Choroid plexus epithelial cell (primary cell): ENCODE results near the gene MED13.

Source experiments
- DNase-seq: peaks from one replicate; pipeline ENCODE4 v3.0.0-alpha.2; 2010; ENCODE audit warnings: low read depth
- H3K4me3 ChIP-seq: 2 replicates; pipeline ENCODE4 v1.5.1; 2011; ENCODE audit warnings: low read depth, mild to moderate bottlenecking, control low read depth, low read length, moderate library complexity
- CTCF ChIP-seq: conservative IDR thresholded peaks from 2 replicates; pipeline ENCODE4 v1.5.1; 2011; ENCODE audit warnings: low read depth, mild to moderate bottlenecking, control low read depth, inconsistent platforms, low read length, moderate library complexity

Gene MED13

GRCh38 chr17:62030264-62030663 lies 34.8 kb downstream of the MED13 start:
- H3K4me3 ChIP-seq: no peak overlapping the region
- no peak for DNase-seq
- TF ChIP-seq CTCF: no peak

- TF ChIP-seq CTCF: no peak
- no peak for DNase-seq
- H3K4me3 ChIP-seq: no peak overlapping the region
These were observed 40.2 kb downstream of the MED13 start for GRCh38 chr17:62024866-62025265.

DNA sequence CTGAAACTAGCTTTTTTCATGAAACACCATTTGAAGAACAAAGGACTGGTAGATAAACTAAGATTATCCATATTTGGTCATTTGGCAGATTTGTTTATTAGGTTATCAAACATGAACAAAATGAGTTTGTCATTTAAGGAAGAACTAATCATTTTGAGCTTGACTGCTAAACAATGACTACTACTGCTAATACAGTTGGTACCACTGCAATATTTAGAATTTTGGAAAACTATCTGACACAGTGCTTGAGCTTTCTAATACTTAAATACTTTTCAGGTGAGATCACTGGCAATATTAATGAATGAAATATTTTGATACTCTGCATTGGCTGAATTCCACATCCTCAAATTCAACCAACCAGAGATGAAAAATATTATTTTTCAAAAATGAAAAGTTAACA lies 47.2 kb downstream of the MED13 start:
- DNase-seq: peak; percentile 35
- no peak overlapping the region for H3K4me3 ChIP-seq
- TF ChIP-seq CTCF: no peak

DNA sequence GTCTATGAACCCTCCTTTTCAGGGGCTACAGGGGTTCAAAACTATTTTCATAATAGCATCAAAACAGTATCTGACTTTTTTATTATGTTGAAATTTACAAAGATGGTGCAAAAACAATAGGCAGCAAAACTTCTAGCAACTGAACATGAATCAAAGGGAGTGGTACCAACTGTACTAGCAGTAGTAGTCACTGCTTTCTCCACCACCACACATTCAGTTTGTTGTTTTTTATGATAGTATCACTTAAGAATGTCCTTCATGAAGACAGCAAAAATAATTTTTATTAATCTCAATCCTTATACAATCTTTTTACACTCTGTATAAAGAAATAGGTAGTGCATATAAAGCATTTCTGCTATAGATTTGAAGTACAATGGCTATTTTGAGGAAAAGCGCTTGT lies 47.6 kb downstream of the MED13 start:
- TF ChIP-seq CTCF: no peak
- no peak overlapping the region for H3K4me3 ChIP-seq
- peak; percentile 69 for DNase-seq

GRCh38 chr17:62014526-62014925 lies 50.6 kb downstream of the MED13 start:
- no peak overlapping the region for H3K4me3 ChIP-seq
- no peak for TF ChIP-seq CTCF
- DNase-seq: peak; percentile 63

GRCh38 chr17:62009220-62009619 lies 55.9 kb downstream of the MED13 start:
- no peak for DNase-seq
- no peak for TF ChIP-seq CTCF
- no peak overlapping the region for H3K4me3 ChIP-seq

GRCh38 chr17:62008294-62008693 lies 56.8 kb downstream of the MED13 start:
- no peak overlapping the region for H3K4me3 ChIP-seq
- TF ChIP-seq CTCF: no peak
- no peak for DNase-seq
